Keratinocyte (primary cell): ENCODE measurements around the gene DCP2. TPM values are rescaled to one million over a fixed set of nuclear protein-coding genes. Genes with fewer than 3 reads are reported as not detected.

Experiments
- DNase-seq: peaks from one replicate; pipeline ENCODE4 v3.0.0-alpha.2; 2011; ENCODE audit warnings: low read depth, missing footprints, low spot score
- FAIRE-seq: peaks from 2 replicates; lab custom pipeline; 2011; peaks lifted over from hg19 to GRCh38; lab: Jason Lieb, UNC
- H2AFZ ChIP-seq: 2 replicates; pipeline ENCODE4 v1.6.0; 2012; ENCODE audit warnings: low read length, control low read depth, inconsistent platforms; ENCODE audit not compliant: control insufficient read depth
- H3K27ac ChIP-seq: 2 replicates; pipeline ENCODE4 v1.5.1; 2011; ENCODE audit warnings: low read length; ENCODE audit not compliant: control insufficient read depth, insufficient read depth
- H3K27me3 ChIP-seq: 3 replicates; pipeline ENCODE4 v1.6.0; 2011; ENCODE audit warnings: low read length; ENCODE audit not compliant: control insufficient read depth, insufficient read depth; ENCODE audit errors: extremely low read depth
- H3K36me3 ChIP-seq, 2 experiments: 2 replicates in 1 of 2; 3 replicates in 1 of 2; pipeline ENCODE4 v1.5.1; 2011; ENCODE audit warnings: low read length in 2 of 2, mild to moderate bottlenecking in 1 of 2; ENCODE audit not compliant: control insufficient read depth in 2 of 2, insufficient read depth in 2 of 2; ENCODE audit errors: extremely low read depth in 1 of 2
- H3K4me1 ChIP-seq: 3 replicates; pipeline ENCODE4 v1.5.1; 2011; ENCODE audit warnings: low read length; ENCODE audit not compliant: control insufficient read depth, insufficient read depth; ENCODE audit errors: extremely low read depth
- H3K4me2 ChIP-seq: 3 replicates; pipeline ENCODE4 v1.6.0; 2011; ENCODE audit warnings: low read depth, low read length; ENCODE audit not compliant: control insufficient read depth, insufficient read depth; ENCODE audit errors: extremely low read depth
- H3K4me3 ChIP-seq, 3 experiments: fragments of 200-600 bp in 1 of 3; sonication (generic) in 1 of 3; 2 replicates in 2 of 3; 3 replicates in 1 of 3; pipeline ENCODE4 v1.5.1; 2011 to 2016; ENCODE audit warnings: low read length in 3 of 3, mild to moderate bottlenecking in 3 of 3, control low read depth in 2 of 3, inconsistent platforms in 1 of 3, low read depth in 1 of 3, mixed read lengths in 1 of 3, mixed run types in 1 of 3, moderate library complexity in 1 of 3; ENCODE audit not compliant: control insufficient read depth in 2 of 3, insufficient read depth in 2 of 3; ENCODE audit errors: extremely low read depth in 1 of 3
- H3K79me2 ChIP-seq: 2 replicates; pipeline ENCODE4 v1.6.0; 2012; ENCODE audit warnings: low read length; ENCODE audit not compliant: control insufficient read depth, insufficient read depth
- H3K9ac ChIP-seq: 3 replicates; pipeline ENCODE4 v1.6.0; 2011; ENCODE audit warnings: low read length; ENCODE audit not compliant: control insufficient read depth, insufficient read depth; ENCODE audit errors: extremely low read depth
- H3K9me1 ChIP-seq: 3 replicates; pipeline ENCODE4 v1.6.0; 2011; ENCODE audit warnings: low read length; ENCODE audit not compliant: control insufficient read depth, insufficient read depth; ENCODE audit errors: extremely low read depth
- H3K9me3 ChIP-seq: 2 replicates; pipeline ENCODE4 v1.5.1; 2012; ENCODE audit warnings: low read depth, low read length; ENCODE audit not compliant: control insufficient read depth
- H4K20me1 ChIP-seq: 3 replicates; pipeline ENCODE4 v1.6.0; 2011; ENCODE audit warnings: low read length; ENCODE audit not compliant: control insufficient read depth, insufficient read depth; ENCODE audit errors: extremely low read depth
- EZH2 ChIP-seq: IDR thresholded peaks from one replicate; pipeline ENCODE4 v1.6.1; 2012; ENCODE audit warnings: inconsistent platforms, mild to moderate bottlenecking, low read length, moderate library complexity
- dilution Hi-C: fragments of 300-500 bp; cut with MboI; formaldehyde crosslinking; loops from one replicate; pipeline ENCODE4 v1.7.0; 2020; ENCODE audit warnings: low sequenced_read_pairs; ENCODE audit not compliant: extremely low pct_ligation_motif_present
- polyA plus RNA-seq, 5 experiments: library from polyadenylated mRNA; depleted of rRNA in 3 of 5; stranded (reverse) in 3 of 5; stranded (forward) in 1 of 5; unstranded in 1 of 5; fragments of >200 nt; gene quantifications; 1 replicate in 1 of 5; 2 replicates in 3 of 5; 3 replicates in 1 of 5; pipeline versions ENCODE4 v1.2.1 to v1.2.3, GENCODE V29; 2011 to 2012; ENCODE audit warnings: missing spikeins in 2 of 5, low read depth in 1 of 5, low replicate concordance in 1 of 5
- TF ChIP-seq, protein P1 (sequence below), 3 experiments: IDR thresholded peaks in 1 of 3; conservative IDR thresholded peaks in 1 of 3; optimal IDR thresholded peaks in 1 of 3; 2 replicates in 2 of 3; 3 replicates in 1 of 3; pipeline versions ENCODE3 to v1.5.1; 2011; ENCODE audit warnings: low read length in 3 of 3, mild to moderate bottlenecking in 3 of 3, moderate library complexity in 2 of 3, control low read depth in 1 of 3, inconsistent platforms in 1 of 3; ENCODE audit not compliant: insufficient read depth in 2 of 3; ENCODE audit errors: extremely low read depth in 1 of 3

Gene DCP2
- polyA plus RNA-seq, 1 donor (not counting 4 experiments of a cell fraction or from before 2014, with no cell fraction given) = 11.8 TPM

DNA sequence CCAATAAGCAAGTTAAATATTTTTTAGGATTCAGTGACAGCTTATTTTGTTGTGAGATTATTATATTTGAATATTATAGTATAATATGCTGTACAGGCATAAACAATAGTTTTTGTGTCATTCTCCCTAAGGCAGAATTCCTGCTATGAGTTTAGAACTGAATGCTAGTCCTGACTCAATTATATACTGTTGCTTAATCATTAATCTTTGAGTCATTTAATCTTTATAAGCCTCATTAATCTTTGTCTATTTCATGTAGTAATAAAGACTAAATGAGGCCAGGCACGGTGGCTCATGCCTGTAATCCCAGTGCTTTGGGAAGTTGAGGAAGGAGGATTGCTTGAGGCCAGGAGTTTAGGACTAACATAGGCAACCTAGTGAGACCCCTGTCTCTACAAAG lies 3.6 kb upstream of the DCP2 start:
- Histone ChIP-seq H3K4me3 (no peak overlapping the region), H3K27me3 (no peaks in the 10 kb centered on the region), H2AFZ (no peak overlapping the region), H3K79me2 (peaks cover 15% of the 10 kb centered on the region), H3K27ac (no peak overlapping the region), H3K9ac (no peak overlapping the region), H3K9me3 (no peaks in the 10 kb centered on the region), H3K4me1 (peaks cover 6% of the 10 kb centered on the region), H3K36me3 (no peaks in the 10 kb centered on the region), H3K4me2 (no peak overlapping the region), H3K9me1 (no peaks in the 10 kb centered on the region), H4K20me1 (no peaks in the 10 kb centered on the region)
- dilution Hi-C loops = no loop called here
- TF ChIP-seq, protein P1, sequence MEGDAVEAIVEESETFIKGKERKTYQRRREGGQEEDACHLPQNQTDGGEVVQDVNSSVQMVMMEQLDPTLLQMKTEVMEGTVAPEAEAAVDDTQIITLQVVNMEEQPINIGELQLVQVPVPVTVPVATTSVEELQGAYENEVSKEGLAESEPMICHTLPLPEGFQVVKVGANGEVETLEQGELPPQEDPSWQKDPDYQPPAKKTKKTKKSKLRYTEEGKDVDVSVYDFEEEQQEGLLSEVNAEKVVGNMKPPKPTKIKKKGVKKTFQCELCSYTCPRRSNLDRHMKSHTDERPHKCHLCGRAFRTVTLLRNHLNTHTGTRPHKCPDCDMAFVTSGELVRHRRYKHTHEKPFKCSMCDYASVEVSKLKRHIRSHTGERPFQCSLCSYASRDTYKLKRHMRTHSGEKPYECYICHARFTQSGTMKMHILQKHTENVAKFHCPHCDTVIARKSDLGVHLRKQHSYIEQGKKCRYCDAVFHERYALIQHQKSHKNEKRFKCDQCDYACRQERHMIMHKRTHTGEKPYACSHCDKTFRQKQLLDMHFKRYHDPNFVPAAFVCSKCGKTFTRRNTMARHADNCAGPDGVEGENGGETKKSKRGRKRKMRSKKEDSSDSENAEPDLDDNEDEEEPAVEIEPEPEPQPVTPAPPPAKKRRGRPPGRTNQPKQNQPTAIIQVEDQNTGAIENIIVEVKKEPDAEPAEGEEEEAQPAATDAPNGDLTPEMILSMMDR (optimal IDR thresholded peaks at IDR 0.05 in 1 of 3, IDR thresholded peaks at IDR 0.05 in 1 of 3, conservative IDR thresholded peaks at IDR 0.05 in 1 of 3; ENCODE audit: extremely low read depth in 1 of 3, insufficient read depth in 2 of 3, low read length in 3 of 3) = no peak
- TF ChIP-seq EZH2 = no peak
- DNase-seq (no peak), FAIRE-seq (no peak)

DNA sequence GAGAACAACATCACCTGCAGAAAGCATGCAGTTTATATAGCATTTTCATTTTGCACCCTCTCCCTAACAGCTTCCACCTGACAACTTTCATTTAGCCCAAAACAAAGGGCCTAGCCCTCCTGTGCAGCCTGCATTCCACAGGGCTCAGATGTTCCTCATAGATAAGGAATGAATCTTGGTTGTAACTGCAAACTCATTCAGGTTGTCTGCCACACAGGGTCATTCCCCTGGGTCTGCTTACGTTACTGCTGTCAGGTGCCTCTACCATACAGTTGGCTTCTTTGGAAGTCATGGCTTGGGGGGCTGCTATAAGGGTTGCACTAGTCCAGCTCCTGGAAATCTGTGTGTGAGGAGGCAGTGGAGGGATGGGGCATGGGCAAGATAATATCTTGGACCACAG lies 2.7 kb upstream of the DCP2 start:
- no peak overlapping the region for H3K4me2 ChIP-seq
- no peaks in the 10 kb centered on the region for H3K9me3 ChIP-seq
- H3K4me3 ChIP-seq = no peak overlapping the region
- H3K4me1 ChIP-seq = peaks cover 9% of the 10 kb centered on the region
- no peaks in the 10 kb centered on the region for H3K9me1 ChIP-seq
- no peak for TF ChIP-seq EZH2
- TF ChIP-seq, protein P1 (optimal IDR thresholded peaks at IDR 0.05 in 1 of 3, IDR thresholded peaks at IDR 0.05 in 1 of 3, conservative IDR thresholded peaks at IDR 0.05 in 1 of 3; ENCODE audit: extremely low read depth in 1 of 3, insufficient read depth in 2 of 3, low read length in 3 of 3) = no peak
- H3K27ac ChIP-seq = no peak overlapping the region
- no peak overlapping the region for H3K9ac ChIP-seq
- dilution Hi-C loops = no loop called here
- DNase-seq = no peak
- H4K20me1 ChIP-seq = no peaks in the 10 kb centered on the region
- FAIRE-seq = no peak
- no peak overlapping the region for H2AFZ ChIP-seq
- peaks cover 24% of the 10 kb centered on the region for H3K79me2 ChIP-seq
- no peaks in the 10 kb centered on the region for H3K36me3 ChIP-seq
- H3K27me3 ChIP-seq = no peaks in the 10 kb centered on the region
